Right lobe of liver (tissue), 4 donors: ENCODE measurements around the gene DUS4L.

Experiments used
- POLR2A ChIP-seq: fragments of 450-650 bp; IDR thresholded peaks from one replicate; pipeline ENCODE4 v1.6.1; 2017; ENCODE audit warnings: antibody characterized with exemption, mild to moderate bottlenecking
- TF ChIP-seq, protein P1 (sequence below), 4 donors: fragments of 200-600 bp in 3 of 4; fragments of 450-650 bp in 1 of 4; IDR thresholded peaks; one replicate each; pipeline versions ENCODE4 v1.5.1 to v1.8.0; 2016 to 2022; ENCODE audit warnings: antibody characterized with exemption in 4 of 4, mild to moderate bottlenecking in 2 of 4
- donor health status: DM: no; HTN: no; CAD: no.
- donor health status: DM: no; HTN: no; CAD: no.
- donor health status: DM: no; HTN: yes; CAD: no.

DNA sequence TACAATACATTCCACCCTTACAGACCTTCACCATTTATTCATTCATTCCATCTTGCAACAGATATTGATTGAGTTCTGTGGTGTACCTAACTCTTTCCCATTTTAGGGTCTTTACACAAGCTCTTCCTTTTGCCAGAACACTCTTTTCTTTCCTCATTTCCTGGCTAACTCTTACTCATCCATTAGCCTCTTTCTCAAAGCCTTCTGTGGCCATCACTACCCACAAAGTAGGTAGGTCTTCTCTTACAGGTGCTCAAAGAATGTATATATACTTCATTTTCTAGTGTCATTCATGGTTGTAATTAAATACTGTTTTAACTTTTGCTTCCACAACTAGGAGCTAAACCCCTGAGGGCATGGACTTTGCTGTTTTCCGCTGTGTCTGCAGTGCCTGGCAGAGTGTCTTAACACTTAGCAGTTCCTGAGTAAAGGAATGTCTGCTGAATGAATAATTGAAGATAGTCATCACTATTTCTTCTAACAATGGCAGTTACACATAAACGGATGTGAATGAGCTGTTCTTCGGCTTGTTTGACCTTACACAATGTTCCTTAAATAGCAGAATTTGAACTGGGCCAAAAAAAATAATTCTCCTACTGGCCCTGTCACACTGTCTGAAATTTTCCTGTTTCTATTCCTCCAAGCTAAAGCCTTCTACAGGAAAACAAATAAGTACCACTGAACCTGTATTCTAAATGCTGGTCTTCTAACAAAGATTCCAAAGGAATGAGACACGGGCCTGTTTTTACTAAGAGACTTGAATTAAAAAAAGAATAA lies 31.4 kb downstream of the DUS4L start:
- TF ChIP-seq POLR2A, result no peak
- TF ChIP-seq, protein P1, sequence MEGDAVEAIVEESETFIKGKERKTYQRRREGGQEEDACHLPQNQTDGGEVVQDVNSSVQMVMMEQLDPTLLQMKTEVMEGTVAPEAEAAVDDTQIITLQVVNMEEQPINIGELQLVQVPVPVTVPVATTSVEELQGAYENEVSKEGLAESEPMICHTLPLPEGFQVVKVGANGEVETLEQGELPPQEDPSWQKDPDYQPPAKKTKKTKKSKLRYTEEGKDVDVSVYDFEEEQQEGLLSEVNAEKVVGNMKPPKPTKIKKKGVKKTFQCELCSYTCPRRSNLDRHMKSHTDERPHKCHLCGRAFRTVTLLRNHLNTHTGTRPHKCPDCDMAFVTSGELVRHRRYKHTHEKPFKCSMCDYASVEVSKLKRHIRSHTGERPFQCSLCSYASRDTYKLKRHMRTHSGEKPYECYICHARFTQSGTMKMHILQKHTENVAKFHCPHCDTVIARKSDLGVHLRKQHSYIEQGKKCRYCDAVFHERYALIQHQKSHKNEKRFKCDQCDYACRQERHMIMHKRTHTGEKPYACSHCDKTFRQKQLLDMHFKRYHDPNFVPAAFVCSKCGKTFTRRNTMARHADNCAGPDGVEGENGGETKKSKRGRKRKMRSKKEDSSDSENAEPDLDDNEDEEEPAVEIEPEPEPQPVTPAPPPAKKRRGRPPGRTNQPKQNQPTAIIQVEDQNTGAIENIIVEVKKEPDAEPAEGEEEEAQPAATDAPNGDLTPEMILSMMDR (IDR thresholded peaks at IDR 0.05), result no peak
